GM23338 (cell line): ENCODE measurements around the gene SPINT2. TPM values are rescaled to one million over a fixed set of nuclear protein-coding genes. Genes with fewer than 3 reads are reported as not detected.

ENCODE experiments used
- ATAC-seq: fragments of 200-7000 bp; cut with Tn5 transposase; 3 replicates; pipeline ENCODE4 v1.9.1; 2020
- DNase-seq: peaks from one replicate; pipeline ENCODE4 v3.0.0-alpha.2; 2015; ENCODE audit warnings: low spot score
- H2AFZ ChIP-seq: fragments of 200-600 bp; sonication (generic); 2 replicates; pipeline ENCODE4 v1.8.0; 2016; ENCODE audit warnings: antibody characterized with exemption, mild to moderate bottlenecking, moderate library complexity
- H3F3A ChIP-seq: fragments of 200-600 bp; sonication (generic); replicated peaks from 2 replicates; pipeline ENCODE4 v1.8.0; 2017; ENCODE audit warnings: antibody characterized with exemption, mixed run types, low read depth
- H3K27ac ChIP-seq: fragments of 200-600 bp; sonication (generic); 2 replicates; pipeline ENCODE4 v1.6.1; 2016; ENCODE audit warnings: low read depth
- H3K27me3 ChIP-seq: fragments of 200-600 bp; sonication (generic); 2 replicates; pipeline ENCODE4 v1.8.0; 2016; ENCODE audit warnings: mild to moderate bottlenecking, mixed run types, moderate library complexity; ENCODE audit not compliant: insufficient read depth
- H3K36me3 ChIP-seq: fragments of 200-600 bp; sonication (generic); 2 replicates; pipeline ENCODE4 v1.8.0; 2016; ENCODE audit warnings: mild to moderate bottlenecking; ENCODE audit not compliant: insufficient read depth
- H3K4me1 ChIP-seq: fragments of 200-600 bp; sonication (generic); 2 replicates; pipeline ENCODE4 v1.8.0; 2016; ENCODE audit warnings: mild to moderate bottlenecking, moderate library complexity; ENCODE audit not compliant: insufficient read depth
- H3K4me2 ChIP-seq: fragments of 200-600 bp; sonication (generic); 2 replicates; pipeline ENCODE4 v1.7.1; 2017; ENCODE audit warnings: mixed run types
- H3K4me3 ChIP-seq: fragments of 200-600 bp; sonication (generic); 2 replicates; pipeline ENCODE4 v1.6.1; 2016; ENCODE audit warnings: mixed run types
- H3K79me2 ChIP-seq: fragments of 200-600 bp; sonication (generic); replicated peaks from 2 replicates; pipeline ENCODE4 v1.8.0; 2017; ENCODE audit warnings: mild to moderate bottlenecking; ENCODE audit not compliant: insufficient read depth
- H3K9me2 ChIP-seq: fragments of 200-600 bp; sonication (generic); 2 replicates; pipeline ENCODE4 v1.8.0; 2017; ENCODE audit not compliant: insufficient read depth
- H4K20me1 ChIP-seq: fragments of 200-600 bp; sonication (generic); replicated peaks from 2 replicates; pipeline ENCODE4 v1.8.0; 2017; ENCODE audit warnings: mild to moderate bottlenecking; ENCODE audit not compliant: insufficient read depth
- H3K27ac Mint-ChIP-seq: 2 replicates; pipeline ENCODE4 v1.8.0; 2020; ENCODE audit warnings: inconsistent platforms, mild to moderate bottlenecking, moderate library complexity, mixed read lengths
- H3K27me3 Mint-ChIP-seq: 3 replicates; pipeline ENCODE4 v1.8.0; 2022; ENCODE audit warnings: low read depth, mild to moderate bottlenecking, moderate library complexity, mixed read lengths, inconsistent platforms; ENCODE audit not compliant: insufficient read depth, poor library complexity
- H3K36me3 Mint-ChIP-seq: 3 replicates; pipeline ENCODE4 v1.8.0; 2021; ENCODE audit warnings: low read depth, mild to moderate bottlenecking, inconsistent platforms, moderate library complexity, mixed read lengths
- H3K4me1 Mint-ChIP-seq: 3 replicates; pipeline ENCODE4 v1.8.0; 2020; ENCODE audit warnings: mild to moderate bottlenecking, inconsistent platforms, mixed read lengths
- H3K4me3 Mint-ChIP-seq: 3 replicates; pipeline ENCODE4 v1.8.0; 2021; ENCODE audit warnings: moderate library complexity, mild to moderate bottlenecking, inconsistent platforms, mixed read lengths
- H3K9me3 Mint-ChIP-seq: 3 replicates; pipeline ENCODE4 v1.8.0; 2020; ENCODE audit warnings: moderate library complexity, mild to moderate bottlenecking, inconsistent platforms, mixed read lengths
- POLR2AphosphoS5 ChIP-seq: IDR thresholded peaks from 2 replicates; pipeline ENCODE4 v1.6.1; 2016; ENCODE audit warnings: antibody characterized with exemption, low read depth
- REST ChIP-seq: IDR thresholded peaks from one replicate; pipeline ENCODE4 v1.6.1; 2018; ENCODE audit warnings: antibody characterized with exemption; ENCODE audit not compliant: unreplicated experiment
- polyA plus RNA-seq: library from polyadenylated mRNA; unstranded; fragments of >200 nt; fragmentation: Nextera tagmentation; extraction: Ambion mirVana; gene quantifications from 2 replicates; pipeline ENCODE4 v1.2.1, GENCODE V29; 2016
- total RNA-seq: library from RNA; depleted of rRNA; stranded (reverse); fragments of >200 nt; shearing (Covaris generic); gene quantifications from 2 replicates; pipeline ENCODE4 v1.2.3, GENCODE V29; 2014
- TF ChIP-seq, protein P1 (sequence below): IDR thresholded peaks from 2 replicates; pipeline ENCODE4 v1.6.1; 2016; ENCODE audit warnings: antibody characterized with exemption

The SPINT2 gene
- total and polyA plus RNA-seq, 2 experiments from 2014 or later, result 319 to 468 TPM

GRCh38 chr19:38298821-38299680 is 34.7 kb downstream of the SPINT2 start:
- Mint-ChIP-seq H3K36me3 (no peaks in the 10 kb centered on the region), H3K4me1 (peaks cover 8% of the 10 kb centered on the region; the same call in 2 of the 3 replicates), H3K4me3 (no peak overlapping the region), H3K27ac (no peak overlapping the region), H3K9me3 (peaks cover 6% of the 10 kb centered on the region; the same call in 1 of the 3 replicates), H3K27me3 (peaks cover 17% of the 10 kb centered on the region)
- H3F3A ChIP-seq, result 0 out of 2 replicates have a peak, but pooled peaks cover 4% of the 10 kb centered on the region
- ATAC-seq, result no peak
- DNase-seq, result no peak
- no peak overlapping the region for H3K4me3 ChIP-seq
- no peak overlapping the region for H2AFZ ChIP-seq
- TF ChIP-seq POLR2AphosphoS5 (no peak), REST (no peak)
- H3K4me2 ChIP-seq, result no peak overlapping the region
- no peaks in the 10 kb centered on the region; the same call in 1 of the 2 replicates for H3K27me3 ChIP-seq
- H4K20me1 ChIP-seq, result no peaks in the 10 kb centered on the region
- H3K79me2 ChIP-seq, result no peaks in the 10 kb centered on the region
- no peaks in the 10 kb centered on the region for H3K36me3 ChIP-seq
- H3K4me1 ChIP-seq, result peaks cover 9% of the 10 kb centered on the region; the same call in 1 of the 2 replicates
- no peaks in the 10 kb centered on the region for H3K9me2 ChIP-seq
- H3K27ac ChIP-seq, result no peak overlapping the region

DNA sequence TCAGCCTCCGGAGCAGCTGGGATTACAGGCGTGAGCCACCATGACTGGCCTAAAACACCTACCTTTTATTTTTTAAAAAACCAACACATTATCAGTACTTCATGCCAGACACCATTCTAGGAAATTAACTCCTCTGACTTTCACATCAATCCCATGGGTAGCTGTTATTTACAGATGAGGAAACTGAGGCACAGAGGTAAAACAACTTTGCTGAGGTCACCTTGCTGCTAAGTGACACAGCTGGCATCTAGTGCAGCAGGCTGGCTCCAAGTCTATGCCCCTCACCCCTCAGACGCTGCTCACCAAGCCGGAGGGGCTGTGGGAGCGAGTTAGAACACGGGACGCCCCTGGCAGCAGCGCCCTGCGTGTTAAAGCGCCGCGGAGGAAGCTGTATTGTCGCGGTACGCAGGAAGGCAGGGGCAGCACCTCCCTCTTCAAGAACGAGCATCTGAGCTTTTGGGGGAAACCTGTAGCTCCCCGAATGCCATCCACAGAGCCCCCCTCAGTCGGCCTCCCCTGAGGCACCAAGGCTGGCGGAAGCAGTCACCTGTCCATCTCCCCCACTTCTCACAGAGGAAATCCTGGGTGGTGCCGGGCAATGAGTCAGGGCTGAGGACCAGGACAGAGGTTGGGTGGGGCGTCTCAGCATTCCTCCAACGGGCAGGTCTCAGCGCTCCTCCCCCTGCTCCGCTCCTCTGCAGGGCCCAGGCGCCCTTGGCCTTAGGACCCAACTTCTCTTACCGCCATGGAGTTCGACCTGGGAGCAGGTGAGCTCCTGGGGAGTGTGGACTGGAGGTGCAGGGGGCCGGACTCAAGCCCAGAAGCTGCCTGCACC is 39.4 kb downstream of the SPINT2 start, which contains the start of gene C19orf33:
C19orf33 (plus strand) TSS at position 735 of the 835 bp plus-strand sequence; CDS start at position 746, 11 bp downstream.
- H3K27ac Mint-ChIP-seq, result no peak within 1 kb of the TSS
- Histone ChIP-seq H3K27ac (peak within 1 kb of the TSS; percentile 88), H3K4me3 (peak within 1 kb of the TSS; percentile 87)

More for the DNA sequence above, 39.4 kb downstream of the SPINT2 start, which contains the start of gene C19orf33:
- peak within 1 kb of the TSS; percentile 98 for H3K4me2 ChIP-seq
- TF ChIP-seq POLR2AphosphoS5, result peak; percentile 62
- TF ChIP-seq, protein P1, sequence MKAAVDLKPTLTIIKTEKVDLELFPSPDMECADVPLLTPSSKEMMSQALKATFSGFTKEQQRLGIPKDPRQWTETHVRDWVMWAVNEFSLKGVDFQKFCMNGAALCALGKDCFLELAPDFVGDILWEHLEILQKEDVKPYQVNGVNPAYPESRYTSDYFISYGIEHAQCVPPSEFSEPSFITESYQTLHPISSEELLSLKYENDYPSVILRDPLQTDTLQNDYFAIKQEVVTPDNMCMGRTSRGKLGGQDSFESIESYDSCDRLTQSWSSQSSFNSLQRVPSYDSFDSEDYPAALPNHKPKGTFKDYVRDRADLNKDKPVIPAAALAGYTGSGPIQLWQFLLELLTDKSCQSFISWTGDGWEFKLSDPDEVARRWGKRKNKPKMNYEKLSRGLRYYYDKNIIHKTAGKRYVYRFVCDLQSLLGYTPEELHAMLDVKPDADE, result no peak
- H4K20me1 ChIP-seq, result no peaks in the 10 kb centered on the region
- H3K36me3 ChIP-seq, result 0 out of 2 replicates have a peak, but pooled peaks cover 3% of the 10 kb centered on the region
- H3K36me3 Mint-ChIP-seq, result peaks cover 3% of the 10 kb centered on the region; the same call in 2 of the 3 replicates
- peak; percentile 79 for ATAC-seq
- peak within 1 kb of the TSS; percentile 75 for H3K4me3 Mint-ChIP-seq
- peak within 1 kb of the TSS; percentile 84 for H2AFZ ChIP-seq
- no peaks in the 10 kb centered on the region for H3K79me2 ChIP-seq
- no peaks in the 10 kb centered on the region for H3K9me2 ChIP-seq
- peaks cover 6% of the 10 kb centered on the region; the same call in 2 of the 3 replicates for H3K4me1 Mint-ChIP-seq
- peaks cover 13% of the 10 kb centered on the region; the same call in 1 of the 2 replicates for H3F3A ChIP-seq
- H3K9me3 Mint-ChIP-seq, result no peaks in the 10 kb centered on the region; the same call in 1 of the 3 replicates
- peak; percentile 91 for DNase-seq
- H3K27me3 ChIP-seq, result no peaks in the 10 kb centered on the region; the same call in 1 of the 2 replicates
- H3K4me1 ChIP-seq, result peaks cover 17% of the 10 kb centered on the region
- peaks cover 29% of the 10 kb centered on the region for H3K27me3 Mint-ChIP-seq
